Measurements from ENCODE around the gene RAB9A. TPM values are rescaled to one million over a fixed set of nuclear protein-coding genes. Genes with fewer than 3 reads are reported as not detected.
"Not testable (repeated sequence)": the region's sequence is repeated elsewhere in the genome, so short reads cannot be mapped to it uniquely, and the experiment has no call there.

RAB9A gene
- total RNA-seq, 1 donor from 2014 or later = 26.4 TPM

GRCh38 chrX:13664020-13664419, 24.9 kb upstream of the RAB9A start:
- no peak overlapping the region for H3K4me3 Mint-ChIP-seq
- H3K4me1 Mint-ChIP-seq (ENCODE audit: unreplicated experiment) = peaks cover 2% of the 10 kb centered on the region
- H3K27me3 Mint-ChIP-seq = no peaks in the 10 kb centered on the region
- H3K36me3 Mint-ChIP-seq = no peaks in the 10 kb centered on the region
- H3K27ac Mint-ChIP-seq = peak overlapping the region; percentile 80
- no peak for DNase-seq (ENCODE audit: extremely low spot score, unreplicated experiment)
- TF ChIP-seq CTCF (conservative IDR thresholded peaks at IDR 0.05) = no peak
- H3K9me3 Mint-ChIP-seq = no peaks in the 10 kb centered on the region

- H3K36me3 Mint-ChIP-seq = no peaks in the 10 kb centered on the region
- H3K4me3 Mint-ChIP-seq = no peak overlapping the region
- peak overlapping the region; percentile 19 for H3K27ac Mint-ChIP-seq
- DNase-seq (ENCODE audit: extremely low spot score, unreplicated experiment) = no peak
- H3K4me1 Mint-ChIP-seq (ENCODE audit: unreplicated experiment) = no peaks in the 10 kb centered on the region
- H3K27me3 Mint-ChIP-seq = no peaks in the 10 kb centered on the region
- TF ChIP-seq CTCF (conservative IDR thresholded peaks at IDR 0.05) = no peak
- H3K9me3 Mint-ChIP-seq = no peaks in the 10 kb centered on the region
Measured at GRCh38 chrX:13666836-13667235, 22.1 kb upstream of the RAB9A start.

- no peaks in the 10 kb centered on the region for H3K36me3 Mint-ChIP-seq
- no peak overlapping the region for H3K4me3 Mint-ChIP-seq
- no peaks in the 10 kb centered on the region for H3K9me3 Mint-ChIP-seq
- no peak for TF ChIP-seq CTCF (conservative IDR thresholded peaks at IDR 0.05)
- no peak for DNase-seq (ENCODE audit: extremely low spot score, unreplicated experiment)
- no peaks in the 10 kb centered on the region for H3K4me1 Mint-ChIP-seq (ENCODE audit: unreplicated experiment)
- H3K27me3 Mint-ChIP-seq = no peaks in the 10 kb centered on the region
- peak overlapping the region; percentile 55 for H3K27ac Mint-ChIP-seq
Measured at GRCh38 chrX:13667919-13668318, 21.0 kb upstream of the RAB9A start.

GRCh38 chrX:13669246-13669737, 19.6 kb upstream of the RAB9A start:
- no peak for DNase-seq (ENCODE audit: extremely low spot score, unreplicated experiment)
- H3K9me3 Mint-ChIP-seq = no peaks in the 10 kb centered on the region
- H3K4me1 Mint-ChIP-seq (ENCODE audit: unreplicated experiment) = no peaks in the 10 kb centered on the region
- H3K27ac Mint-ChIP-seq = peak overlapping the region; percentile 98
- peak overlapping the region; percentile 71 for H3K4me3 Mint-ChIP-seq
- H3K36me3 Mint-ChIP-seq = no peaks in the 10 kb centered on the region
- H3K27me3 Mint-ChIP-seq = no peaks in the 10 kb centered on the region
- no peak for TF ChIP-seq CTCF (conservative IDR thresholded peaks at IDR 0.05)

GRCh38 chrX:13669755-13670154, 19.2 kb upstream of the RAB9A start:
- not testable (repeated sequence) for DNase-seq (ENCODE audit: extremely low spot score, unreplicated experiment); H3K4me3 Mint-ChIP-seq; H3K36me3 Mint-ChIP-seq; H3K9me3 Mint-ChIP-seq; H3K4me1 Mint-ChIP-seq (ENCODE audit: unreplicated experiment); H3K27me3 Mint-ChIP-seq
- H3K27ac Mint-ChIP-seq = peak overlapping the region; percentile 98

GRCh38 chrX:13670197-13670596, 18.7 kb upstream of the RAB9A start:
- Mint-ChIP-seq H3K4me1 (ENCODE audit: unreplicated experiment) (no peaks in the 10 kb centered on the region), H3K4me3 (no peak overlapping the region), H3K27me3 (no peaks in the 10 kb centered on the region), H3K9me3 (no peaks in the 10 kb centered on the region), H3K27ac (no peak overlapping the region), H3K36me3 (no peaks in the 10 kb centered on the region)
- no peak for DNase-seq (ENCODE audit: extremely low spot score, unreplicated experiment)
- no peak for TF ChIP-seq CTCF (conservative IDR thresholded peaks at IDR 0.05)
